ENCODE results near the gene DPYD.

Gene DPYD

DNA sequence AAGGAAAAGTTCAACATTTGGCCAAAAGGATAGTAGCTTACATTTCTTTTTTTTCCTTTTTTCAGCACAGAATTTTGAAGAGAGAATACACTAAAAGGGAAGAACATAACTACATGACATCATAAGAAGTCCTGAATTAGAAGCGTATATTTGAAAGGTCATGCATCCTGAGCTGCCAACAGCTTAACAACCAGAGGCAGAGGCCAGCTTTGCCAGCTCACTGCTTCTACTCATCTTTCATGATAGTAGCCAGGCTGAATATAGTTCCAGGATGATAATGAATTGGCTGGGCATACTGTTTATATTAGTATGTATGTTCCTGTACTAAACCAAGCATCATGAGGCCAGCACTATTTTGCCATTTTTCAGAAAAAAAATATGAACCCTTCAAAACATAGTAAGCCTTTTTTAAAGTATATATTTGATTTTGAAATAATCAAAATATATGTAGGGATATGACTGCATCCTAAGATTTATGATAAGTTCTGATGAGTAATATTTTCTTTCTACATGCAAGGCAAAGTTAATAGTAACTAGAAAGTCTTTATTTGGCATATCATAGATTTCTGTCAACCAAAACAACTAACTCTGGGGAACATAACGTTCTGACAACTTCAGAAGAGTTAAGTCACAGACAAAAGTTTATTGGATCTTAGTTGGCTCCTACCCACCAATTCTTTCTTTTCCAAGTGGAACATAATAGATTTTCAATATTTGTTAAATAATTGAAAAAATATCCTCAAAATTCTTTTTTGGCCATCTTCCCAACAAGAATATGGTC, 123.2 kb downstream of the DPYD start:
- Histone ChIP-seq H3K4me1 (ENCODE audit: insufficient read depth, poor library complexity, severe bottlenecking) (no peaks in the 10 kb centered on the region), H3K27me3 (ENCODE audit: insufficient read depth, poor library complexity, severe bottlenecking) (no peaks in the 10 kb centered on the region), H3K9me3 (ENCODE audit: severe bottlenecking) (no peaks in the 10 kb centered on the region), H3K27ac (ENCODE audit: poor library complexity, severe bottlenecking) (no peak overlapping the region), H3K4me3 (ENCODE audit: severe bottlenecking) (no peak overlapping the region), H3K36me3 (ENCODE audit: low read depth) (no peaks in the 10 kb centered on the region)
- DNase-seq (ENCODE audit: low spot score) (no peak), ATAC-seq (ENCODE audit: low read depth) (no peak)
- TF ChIP-seq, protein P1, sequence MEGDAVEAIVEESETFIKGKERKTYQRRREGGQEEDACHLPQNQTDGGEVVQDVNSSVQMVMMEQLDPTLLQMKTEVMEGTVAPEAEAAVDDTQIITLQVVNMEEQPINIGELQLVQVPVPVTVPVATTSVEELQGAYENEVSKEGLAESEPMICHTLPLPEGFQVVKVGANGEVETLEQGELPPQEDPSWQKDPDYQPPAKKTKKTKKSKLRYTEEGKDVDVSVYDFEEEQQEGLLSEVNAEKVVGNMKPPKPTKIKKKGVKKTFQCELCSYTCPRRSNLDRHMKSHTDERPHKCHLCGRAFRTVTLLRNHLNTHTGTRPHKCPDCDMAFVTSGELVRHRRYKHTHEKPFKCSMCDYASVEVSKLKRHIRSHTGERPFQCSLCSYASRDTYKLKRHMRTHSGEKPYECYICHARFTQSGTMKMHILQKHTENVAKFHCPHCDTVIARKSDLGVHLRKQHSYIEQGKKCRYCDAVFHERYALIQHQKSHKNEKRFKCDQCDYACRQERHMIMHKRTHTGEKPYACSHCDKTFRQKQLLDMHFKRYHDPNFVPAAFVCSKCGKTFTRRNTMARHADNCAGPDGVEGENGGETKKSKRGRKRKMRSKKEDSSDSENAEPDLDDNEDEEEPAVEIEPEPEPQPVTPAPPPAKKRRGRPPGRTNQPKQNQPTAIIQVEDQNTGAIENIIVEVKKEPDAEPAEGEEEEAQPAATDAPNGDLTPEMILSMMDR (IDR thresholded peaks at IDR 0.05; ENCODE audit: poor library complexity, severe bottlenecking): no peak

DNA sequence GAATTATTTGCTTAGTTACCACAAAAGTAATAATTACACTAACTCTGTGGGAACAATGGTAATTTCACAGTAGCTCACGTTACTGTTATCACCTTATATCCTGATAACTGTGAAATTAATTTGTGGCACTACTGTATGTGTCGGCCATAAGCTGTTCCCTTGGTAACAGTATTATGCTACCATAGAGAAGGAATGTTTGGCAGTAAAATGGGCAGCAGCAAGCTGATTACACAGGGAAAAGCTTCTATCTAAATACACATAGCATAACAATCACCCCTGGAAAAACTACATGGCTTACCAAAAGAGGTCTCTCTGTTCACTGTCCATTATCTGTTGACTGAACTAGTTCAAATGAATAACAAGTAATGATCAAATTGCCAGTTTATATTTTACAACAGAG, 124.1 kb downstream of the DPYD start:
- H3K4me3 ChIP-seq (ENCODE audit: severe bottlenecking): no peak overlapping the region
- no peaks in the 10 kb centered on the region for H3K4me1 ChIP-seq (ENCODE audit: insufficient read depth, poor library complexity, severe bottlenecking)
- TF ChIP-seq, protein P1 (IDR thresholded peaks at IDR 0.05; ENCODE audit: poor library complexity, severe bottlenecking): no peak
- no peak for DNase-seq (ENCODE audit: low spot score)
- ATAC-seq (ENCODE audit: low read depth): no peak
- no peaks in the 10 kb centered on the region for H3K9me3 ChIP-seq (ENCODE audit: severe bottlenecking)
- H3K27me3 ChIP-seq (ENCODE audit: insufficient read depth, poor library complexity, severe bottlenecking): no peaks in the 10 kb centered on the region
- no peaks in the 10 kb centered on the region for H3K36me3 ChIP-seq (ENCODE audit: low read depth)
- no peak overlapping the region for H3K27ac ChIP-seq (ENCODE audit: poor library complexity, severe bottlenecking)

DNA sequence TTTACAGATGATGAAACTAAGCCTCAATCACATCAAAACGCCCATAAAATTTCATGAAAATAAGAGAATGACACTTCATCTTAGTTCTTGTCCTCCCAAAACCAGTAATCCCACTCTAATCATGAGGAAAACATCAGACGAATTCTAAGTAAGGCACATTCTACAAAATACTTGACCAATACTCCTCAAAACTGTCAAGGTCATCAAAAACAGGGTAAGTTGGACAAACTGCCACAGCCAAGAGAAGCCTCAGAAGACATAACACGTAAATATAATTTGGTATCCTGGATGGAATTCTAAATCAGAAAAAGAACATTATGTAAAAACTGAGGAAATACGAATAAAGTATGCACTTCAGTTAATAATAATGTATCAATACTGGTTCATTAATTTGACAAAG, 128.2 kb downstream of the DPYD start:
- no peak for ATAC-seq (ENCODE audit: low read depth)
- no peaks in the 10 kb centered on the region for H3K9me3 ChIP-seq (ENCODE audit: severe bottlenecking)
- TF ChIP-seq, protein P1 (IDR thresholded peaks at IDR 0.05; ENCODE audit: poor library complexity, severe bottlenecking): no peak
- H3K36me3 ChIP-seq (ENCODE audit: low read depth): no peaks in the 10 kb centered on the region
- H3K27me3 ChIP-seq (ENCODE audit: insufficient read depth, poor library complexity, severe bottlenecking): no peaks in the 10 kb centered on the region
- no peaks in the 10 kb centered on the region for H3K4me1 ChIP-seq (ENCODE audit: insufficient read depth, poor library complexity, severe bottlenecking)
- no peak overlapping the region for H3K4me3 ChIP-seq (ENCODE audit: severe bottlenecking)
- DNase-seq (ENCODE audit: low spot score): no peak
- no peak overlapping the region for H3K27ac ChIP-seq (ENCODE audit: poor library complexity, severe bottlenecking)

DNA sequence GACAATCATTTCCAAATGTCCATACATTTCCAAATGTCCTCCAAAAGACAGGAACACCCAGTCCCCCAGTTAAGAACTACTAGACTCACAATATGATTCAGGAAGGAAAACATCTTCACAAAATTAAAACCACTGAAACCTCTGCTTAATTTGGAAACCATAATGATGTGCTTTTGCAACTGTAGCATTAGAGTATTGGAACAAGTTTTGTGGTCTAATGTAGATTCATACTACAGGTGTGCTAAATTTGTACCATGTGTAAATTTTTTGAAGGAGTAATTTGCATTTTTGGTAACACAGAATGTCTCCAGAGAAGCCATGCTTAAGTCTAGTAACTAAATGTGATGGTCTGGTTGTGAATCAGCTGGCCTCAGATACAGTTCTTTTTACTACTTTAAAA, 129.6 kb downstream of the DPYD start:
- DNase-seq (ENCODE audit: low spot score) (no peak), ATAC-seq (ENCODE audit: low read depth) (no peak)
- no peaks in the 10 kb centered on the region for H3K9me3 ChIP-seq (ENCODE audit: severe bottlenecking)
- TF ChIP-seq, protein P1 (IDR thresholded peaks at IDR 0.05; ENCODE audit: poor library complexity, severe bottlenecking): no peak
- H3K4me3 ChIP-seq (ENCODE audit: severe bottlenecking): no peak overlapping the region
- no peaks in the 10 kb centered on the region for H3K36me3 ChIP-seq (ENCODE audit: low read depth)
- H3K4me1 ChIP-seq (ENCODE audit: insufficient read depth, poor library complexity, severe bottlenecking): no peaks in the 10 kb centered on the region
- H3K27ac ChIP-seq (ENCODE audit: poor library complexity, severe bottlenecking): no peak overlapping the region
- no peaks in the 10 kb centered on the region for H3K27me3 ChIP-seq (ENCODE audit: insufficient read depth, poor library complexity, severe bottlenecking)

DNA sequence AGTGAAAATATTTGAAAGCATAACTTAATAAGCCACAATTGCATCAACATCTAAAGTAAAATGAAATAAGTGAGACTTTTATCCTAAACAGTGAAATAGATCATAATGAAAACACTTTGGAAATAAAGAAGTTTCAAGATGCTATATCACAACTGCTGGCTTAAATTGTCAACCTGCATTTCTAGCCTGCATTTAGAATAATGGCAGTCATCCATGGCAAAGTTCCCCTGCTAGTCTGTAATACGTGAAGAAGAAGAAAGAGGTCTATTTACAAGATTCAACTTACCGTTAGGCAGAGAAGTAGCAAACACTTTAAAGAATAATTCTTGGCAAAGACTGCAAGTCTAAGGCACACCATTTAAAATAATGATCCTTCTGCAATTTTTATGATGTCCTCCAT, 133.6 kb downstream of the DPYD start:
- DNase-seq (ENCODE audit: low spot score) (no peak), ATAC-seq (ENCODE audit: low read depth) (no peak)
- Histone ChIP-seq H3K9me3 (ENCODE audit: severe bottlenecking) (no peaks in the 10 kb centered on the region), H3K27ac (ENCODE audit: poor library complexity, severe bottlenecking) (no peak overlapping the region), H3K4me3 (ENCODE audit: severe bottlenecking) (no peak overlapping the region), H3K4me1 (ENCODE audit: insufficient read depth, poor library complexity, severe bottlenecking) (no peaks in the 10 kb centered on the region), H3K36me3 (ENCODE audit: low read depth) (no peaks in the 10 kb centered on the region), H3K27me3 (ENCODE audit: insufficient read depth, poor library complexity, severe bottlenecking) (no peaks in the 10 kb centered on the region)
- TF ChIP-seq, protein P1 (IDR thresholded peaks at IDR 0.05; ENCODE audit: poor library complexity, severe bottlenecking): no peak

Data from RWPE2 (cell line).